HT1080 (cell line): ENCODE results near the gene TRAF3IP1. TPM values are rescaled to one million over a fixed set of nuclear protein-coding genes. Genes with fewer than 3 reads are reported as not detected.

Experiments used
- DNase-seq: peaks from one replicate; pipeline ENCODE4 v3.0.0-alpha.2; 2015; ENCODE audit warnings: low read depth
- total RNA-seq: library from RNA; depleted of rRNA; stranded (reverse); fragments of >200 nt; shearing (Covaris generic); gene quantifications from 2 replicates; pipeline ENCODE4 v1.2.3, GENCODE V29; 2014

The TRAF3IP1 gene
- total RNA-seq, 1 experiment from 2014 or later = 7.1 TPM

- no peak for DNase-seq
Observed at GRCh38 chr2:238406221-238406997, 86.1 kb downstream of the TRAF3IP1 start.

- DNase-seq = no peak
Observed at GRCh38 chr2:238406998-238407285, 86.6 kb downstream of the TRAF3IP1 start.

- no peak for DNase-seq
Observed at GRCh38 chr2:238407566-238407965, 87.2 kb downstream of the TRAF3IP1 start.

- DNase-seq = no peak
Observed at GRCh38 chr2:238408615-238409340, 88.5 kb downstream of the TRAF3IP1 start.

GRCh38 chr2:238409341-238410199 lies 89.3 kb downstream of the TRAF3IP1 start:
- no peak for DNase-seq

- DNase-seq = no peak
Observed at GRCh38 chr2:238412067-238412767, 91.9 kb downstream of the TRAF3IP1 start.

- DNase-seq = no peak
Observed at GRCh38 chr2:238413368-238413767, 93.0 kb downstream of the TRAF3IP1 start.

GRCh38 chr2:238415036-238415764 lies 94.9 kb downstream of the TRAF3IP1 start:
- no peak for DNase-seq

GRCh38 chr2:238415893-238416292 lies 95.6 kb downstream of the TRAF3IP1 start:
- no peak for DNase-seq

GRCh38 chr2:238418196-238418998 lies 98.1 kb downstream of the TRAF3IP1 start:
- DNase-seq = no peak

GRCh38 chr2:238418999-238419546 lies 98.8 kb downstream of the TRAF3IP1 start:
- DNase-seq = no peak

- DNase-seq = no peak
Observed at GRCh38 chr2:238420442-238420841, 100.1 kb downstream of the TRAF3IP1 start.

- DNase-seq = no peak
Observed at GRCh38 chr2:238420878-238421694, 100.8 kb downstream of the TRAF3IP1 start.

- no peak for DNase-seq
Observed at GRCh38 chr2:238421695-238422035, 101.3 kb downstream of the TRAF3IP1 start.

- DNase-seq = no peak
Observed at GRCh38 chr2:238422285-238422684, 102.0 kb downstream of the TRAF3IP1 start.

GRCh38 chr2:238422940-238423339 lies 102.6 kb downstream of the TRAF3IP1 start:
- no peak for DNase-seq

GRCh38 chr2:238423561-238424312 lies 103.4 kb downstream of the TRAF3IP1 start:
- DNase-seq = peak; percentile 61

- DNase-seq = no peak
Observed at GRCh38 chr2:238424313-238424700, 104.0 kb downstream of the TRAF3IP1 start.
